B cell (primary cell): ENCODE results near the gene GOLGA1.

ENCODE experiments used
- CTCF ChIP-seq: fragments of 200-600 bp; IDR thresholded peaks from one replicate; pipeline ENCODE4 v1.8.0; 2022; ENCODE audit warnings: antibody characterized with exemption, mild to moderate bottlenecking
- EZH2 ChIP-seq: IDR thresholded peaks from 2 replicates; pipeline ENCODE4 v1.6.1; 2012; ENCODE audit warnings: borderline replicate concordance, low read depth, mild to moderate bottlenecking, moderate library complexity, low read length; ENCODE audit not compliant: insufficient read depth, poor library complexity, severe bottlenecking

DNA sequence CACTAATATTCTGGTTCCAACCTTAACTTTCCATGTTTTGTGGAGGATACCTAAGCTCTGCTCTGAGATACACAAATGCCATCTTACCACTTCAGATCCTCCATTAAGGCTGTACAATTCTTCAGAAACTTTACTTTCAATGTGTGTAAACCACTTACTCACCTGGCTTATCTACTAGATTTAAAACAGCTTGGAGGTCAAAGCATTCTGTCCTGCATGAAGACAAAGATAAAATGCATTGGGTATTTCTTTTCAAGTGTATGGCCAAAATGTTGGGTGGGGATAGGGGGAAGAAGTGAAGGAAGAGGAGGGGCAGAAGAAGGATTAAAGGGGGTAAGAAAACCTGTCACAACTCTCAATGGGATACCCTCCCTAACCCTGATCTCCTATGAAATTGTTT, 939 bp downstream of the GOLGA1 start:
- TF ChIP-seq CTCF = no peak
- TF ChIP-seq EZH2 = no peak
